GM06990 (cell line): ENCODE data around the gene CYP39A1.

Experiments used
- DNase-seq: peaks from one replicate; pipeline ENCODE4 v3.0.0-alpha.2; 2011; ENCODE audit not compliant: insufficient read length; ENCODE audit errors: extremely low read depth
- H3K27me3 ChIP-seq: replicated peaks from 2 replicates; pipeline ENCODE4 v1.6.0; 2011; ENCODE audit warnings: low read length; ENCODE audit not compliant: control insufficient read depth, insufficient read depth
- H3K36me3 ChIP-seq: 2 replicates; pipeline ENCODE4 v1.5.1; 2011; ENCODE audit warnings: low read length; ENCODE audit not compliant: control insufficient read depth, insufficient read depth
- H3K4me3 ChIP-seq: replicated peaks from 2 replicates; pipeline ENCODE4 v1.5.1; 2011; ENCODE audit warnings: low read depth, mild to moderate bottlenecking, control low read depth, low read length
- CTCF ChIP-seq: IDR thresholded peaks from 2 replicates; pipeline ENCODE4 v1.5.1; 2011; ENCODE audit warnings: low read length, control low read depth, mild to moderate bottlenecking, inconsistent platforms; ENCODE audit not compliant: insufficient read depth, poor library complexity, severe bottlenecking

Gene CYP39A1

GRCh38 chr6:46676604-46677313 is 24.1 kb upstream of the CYP39A1 start:
- TF ChIP-seq CTCF: no peak
- H3K36me3 ChIP-seq: no peaks in the 10 kb centered on the region
- no peak for DNase-seq

GRCh38 chr6:46674410-46674809 is 21.8 kb upstream of the CYP39A1 start:
- Histone ChIP-seq H3K27me3 (no peaks in the 10 kb centered on the region), H3K36me3 (no peaks in the 10 kb centered on the region), H3K4me3 (no peak overlapping the region)
- DNase-seq: no peak
- TF ChIP-seq CTCF: no peak

More at GRCh38 chr6:46676604-46677313, 24.1 kb upstream of the CYP39A1 start:
- Histone ChIP-seq H3K27me3 (no peaks in the 10 kb centered on the region), H3K4me3 (no peak overlapping the region)

GRCh38 chr6:46667377-46667776 is 14.8 kb upstream of the CYP39A1 start:
- Histone ChIP-seq H3K4me3 (no peak overlapping the region), H3K36me3 (no peaks in the 10 kb centered on the region), H3K27me3 (no peaks in the 10 kb centered on the region; the same call in 1 of the 2 replicates)
- no peak for DNase-seq
- TF ChIP-seq CTCF: no peak

GRCh38 chr6:46661483-46661882 is 8.9 kb upstream of the CYP39A1 start:
- no peak for TF ChIP-seq CTCF

GRCh38 chr6:46657642-46658041 is 5.0 kb upstream of the CYP39A1 start:
- TF ChIP-seq CTCF: no peak

More at GRCh38 chr6:46661483-46661882, 8.9 kb upstream of the CYP39A1 start:
- Histone ChIP-seq H3K4me3 (no peak overlapping the region), H3K27me3 (no peaks in the 10 kb centered on the region; the same call in 1 of the 2 replicates), H3K36me3 (no peaks in the 10 kb centered on the region)
- DNase-seq: no peak

More at GRCh38 chr6:46657642-46658041, 5.0 kb upstream of the CYP39A1 start:
- no peaks in the 10 kb centered on the region for H3K36me3 ChIP-seq
- peaks cover 2% of the 10 kb centered on the region for H3K27me3 ChIP-seq
- no peak overlapping the region for H3K4me3 ChIP-seq
- no peak for DNase-seq
